ENCODE data around the gene DNAJB13.

GRCh38 chr11:73929388-73929787 is 21.4 kb upstream of the DNAJB13 start:
- TF ChIP-seq POLR2A (IDR thresholded peaks at IDR 0.05) = no peak
- no peak for TF ChIP-seq CTCF (IDR thresholded peaks at IDR 0.05)
